Smooth muscle cell (in vitro differentiated cells): ENCODE data around the gene CACNA1I. TPM values are rescaled to one million over a fixed set of nuclear protein-coding genes. Genes with fewer than 3 reads are reported as not detected.

Experiments used
- DNase-seq: peaks from one replicate; lab custom pipeline; 2025; ENCODE audit not compliant: unreplicated experiment; lab: John Stamatoyannopoulos, UW
- H2AFZ ChIP-seq: fragments of 200-600 bp; sonication (generic); 2 replicates; pipeline ENCODE4 v1.6.0; 2016; ENCODE audit warnings: antibody characterized with exemption, low read depth, mild to moderate bottlenecking
- H3F3A ChIP-seq: fragments of 200-600 bp; sonication (generic); 2 replicates; pipeline ENCODE4 v1.6.0; 2017; ENCODE audit warnings: antibody characterized with exemption, low read depth
- H3K27ac ChIP-seq: fragments of 200-600 bp; sonication (generic); 2 replicates; pipeline ENCODE4 v1.5.1; 2016; ENCODE audit warnings: low read depth, mild to moderate bottlenecking
- H3K27me3 ChIP-seq: fragments of 200-600 bp; sonication (generic); 2 replicates; pipeline ENCODE4 v1.6.1; 2016; ENCODE audit warnings: low read depth, mild to moderate bottlenecking
- H3K36me3 ChIP-seq: fragments of 200-600 bp; sonication (generic); 2 replicates; pipeline ENCODE4 v1.5.1; 2016; ENCODE audit warnings: low read depth
- H3K4me1 ChIP-seq: fragments of 200-600 bp; sonication (generic); 2 replicates; pipeline ENCODE4 v1.5.1; 2016; ENCODE audit warnings: low read depth
- H3K4me2 ChIP-seq: fragments of 200-600 bp; sonication (generic); 2 replicates; pipeline ENCODE4 v1.6.0; 2016; ENCODE audit warnings: mild to moderate bottlenecking
- H3K4me3 ChIP-seq: fragments of 200-600 bp; sonication (generic); 2 replicates; pipeline ENCODE4 v1.5.1; 2016; ENCODE audit warnings: mild to moderate bottlenecking
- H3K79me2 ChIP-seq: fragments of 200-600 bp; sonication (generic); 2 replicates; pipeline ENCODE4 v1.6.0; 2016; ENCODE audit warnings: low read depth, mild to moderate bottlenecking
- H3K9ac ChIP-seq: fragments of 200-600 bp; sonication (generic); 2 replicates; pipeline ENCODE4 v1.6.0; 2016; ENCODE audit warnings: low read depth
- H3K9me3 ChIP-seq: fragments of 200-600 bp; sonication (generic); replicated peaks from 2 replicates; pipeline ENCODE4 v1.5.1; 2016; ENCODE audit warnings: low read depth
- H4K20me1 ChIP-seq: fragments of 200-600 bp; sonication (generic); 2 replicates; pipeline ENCODE4 v1.6.0; 2016; ENCODE audit warnings: low read depth
- WGBS: methylation state at CpG from one replicate; pipeline ENCODE4 v1.1.7; 2016; ENCODE audit warnings: low lambda C conversion rate; 5-methylcytosine and 5-hydroxymethylcytosine counted together
- polyA plus RNA-seq: library from polyadenylated mRNA; unstranded; fragments of >200 nt; fragmentation: Nextera tagmentation; extraction: Ambion mirVana; gene quantifications from 2 replicates; pipeline ENCODE4 v1.2.1, GENCODE V29; 2016
- total RNA-seq: library from RNA; depleted of rRNA; stranded (reverse); fragments of >200 nt; gene quantifications from 2 replicates; pipeline ENCODE4 v1.2.3, GENCODE V29; 2014
- TF ChIP-seq, protein P1 (sequence below): fragments of 200-600 bp; sonication (generic); IDR thresholded peaks from 2 replicates; pipeline ENCODE4 v1.5.1; 2017; ENCODE audit warnings: borderline replicate concordance, mild to moderate bottlenecking, antibody characterized with exemption; ENCODE audit not compliant: insufficient read depth, poor library complexity, severe bottlenecking

CACNA1I gene
- total and polyA plus RNA-seq, 2 experiments from 2014 or later: not detected

DNA sequence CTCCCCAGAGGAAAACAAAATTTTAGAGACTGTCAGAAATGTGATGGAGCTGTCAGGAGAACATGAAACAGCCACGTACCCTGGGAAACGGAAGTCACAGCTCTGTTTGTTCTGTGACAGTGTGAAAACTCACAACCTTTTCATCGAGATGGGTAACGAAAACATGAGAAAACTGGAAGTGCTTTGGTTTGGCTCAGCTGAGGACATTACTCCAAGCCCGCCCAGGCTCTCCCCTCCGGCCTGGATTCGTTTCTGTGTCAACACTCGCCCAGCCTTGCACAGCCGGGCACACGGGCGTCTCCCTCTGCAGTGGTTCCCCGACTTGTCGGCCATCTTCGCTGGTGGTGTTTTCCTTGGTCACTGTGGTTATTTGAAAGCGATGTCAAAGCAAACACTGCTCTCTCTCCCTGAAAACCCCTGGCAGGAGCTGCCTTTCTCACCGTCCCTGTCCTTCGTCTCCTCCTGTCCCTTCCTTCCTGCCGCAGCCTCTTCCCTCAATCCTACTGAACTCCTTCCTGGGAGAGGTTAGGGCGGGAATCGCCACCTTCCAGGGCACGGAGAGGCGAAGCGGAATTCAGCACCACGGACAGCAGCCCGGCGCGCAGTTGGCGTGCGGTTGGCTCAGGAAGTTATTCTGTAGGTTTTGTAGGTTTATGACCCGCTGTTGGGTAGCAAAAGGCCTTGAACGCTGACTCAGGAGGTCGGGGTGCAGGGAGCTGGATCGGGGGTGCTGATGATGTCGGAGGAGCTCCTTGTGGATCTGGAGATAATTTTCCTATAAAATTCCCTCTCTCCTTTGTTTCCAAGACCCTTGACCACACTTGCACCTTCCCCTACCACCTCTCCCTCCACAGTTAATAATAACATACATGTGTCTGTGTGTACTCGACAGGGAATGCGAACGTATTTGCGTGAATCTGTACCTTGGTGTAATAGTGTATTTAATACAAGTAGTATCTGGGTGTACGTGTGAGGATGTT is 24.9 kb upstream of the CACNA1I start:
- Histone ChIP-seq H3K9ac (no peak overlapping the region), H3K79me2 (no peaks in the 10 kb centered on the region), H3K4me1 (no peaks in the 10 kb centered on the region), H3K9me3 (no peaks in the 10 kb centered on the region), H3K27me3 (peaks cover 30% of the 10 kb centered on the region), H3F3A (no peaks in the 10 kb centered on the region), H3K4me3 (no peak overlapping the region), H2AFZ (no peak overlapping the region), H3K36me3 (no peaks in the 10 kb centered on the region), H3K4me2 (no peak overlapping the region), H4K20me1 (no peaks in the 10 kb centered on the region), H3K27ac (no peak overlapping the region)
- DNase-seq: peak; percentile 26
- TF ChIP-seq, protein P1, sequence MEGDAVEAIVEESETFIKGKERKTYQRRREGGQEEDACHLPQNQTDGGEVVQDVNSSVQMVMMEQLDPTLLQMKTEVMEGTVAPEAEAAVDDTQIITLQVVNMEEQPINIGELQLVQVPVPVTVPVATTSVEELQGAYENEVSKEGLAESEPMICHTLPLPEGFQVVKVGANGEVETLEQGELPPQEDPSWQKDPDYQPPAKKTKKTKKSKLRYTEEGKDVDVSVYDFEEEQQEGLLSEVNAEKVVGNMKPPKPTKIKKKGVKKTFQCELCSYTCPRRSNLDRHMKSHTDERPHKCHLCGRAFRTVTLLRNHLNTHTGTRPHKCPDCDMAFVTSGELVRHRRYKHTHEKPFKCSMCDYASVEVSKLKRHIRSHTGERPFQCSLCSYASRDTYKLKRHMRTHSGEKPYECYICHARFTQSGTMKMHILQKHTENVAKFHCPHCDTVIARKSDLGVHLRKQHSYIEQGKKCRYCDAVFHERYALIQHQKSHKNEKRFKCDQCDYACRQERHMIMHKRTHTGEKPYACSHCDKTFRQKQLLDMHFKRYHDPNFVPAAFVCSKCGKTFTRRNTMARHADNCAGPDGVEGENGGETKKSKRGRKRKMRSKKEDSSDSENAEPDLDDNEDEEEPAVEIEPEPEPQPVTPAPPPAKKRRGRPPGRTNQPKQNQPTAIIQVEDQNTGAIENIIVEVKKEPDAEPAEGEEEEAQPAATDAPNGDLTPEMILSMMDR: no peak
- WGBS: 37% methylated on average over 39 of the region's 39 CpGs

DNA sequence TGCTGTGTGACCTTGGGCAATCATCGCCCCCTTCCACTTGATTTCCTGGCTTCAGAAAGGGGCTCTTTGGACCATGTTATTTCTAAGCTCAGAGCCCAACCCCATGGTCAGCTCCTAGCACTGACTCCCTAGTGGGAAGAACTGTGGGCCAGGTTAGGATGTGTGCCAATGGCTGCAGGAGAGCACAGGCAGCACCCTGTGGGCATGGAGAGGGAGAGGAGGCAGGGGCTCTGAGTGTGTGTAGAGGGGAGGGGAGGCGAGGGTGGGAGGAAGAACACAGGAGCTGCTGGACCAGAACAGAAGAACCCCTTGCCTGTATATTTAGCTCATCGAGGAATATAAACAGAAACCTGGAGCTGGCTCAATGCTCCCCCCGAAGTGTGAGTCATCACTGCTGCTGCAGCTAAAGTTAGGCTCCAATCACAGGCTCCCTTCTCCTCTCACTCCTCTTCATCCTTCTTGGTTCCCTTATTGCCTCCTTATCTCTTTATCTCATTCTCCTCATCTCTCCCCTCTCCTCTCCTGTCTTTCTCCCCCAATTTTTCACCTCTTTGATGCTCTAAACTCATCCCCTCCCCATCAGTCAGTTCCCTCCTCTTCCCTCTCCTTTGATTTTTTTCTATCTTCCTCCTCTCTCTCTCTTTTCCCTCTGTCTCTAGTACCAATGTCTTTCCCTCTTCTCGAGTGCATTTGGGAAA is 23.5 kb upstream of the CACNA1I start:
- Histone ChIP-seq H3K27me3 (peaks cover 38% of the 10 kb centered on the region), H3K9me3 (no peaks in the 10 kb centered on the region), H3K36me3 (no peaks in the 10 kb centered on the region), H3F3A (no peaks in the 10 kb centered on the region), H3K9ac (no peak overlapping the region), H3K27ac (no peak overlapping the region), H3K79me2 (no peaks in the 10 kb centered on the region), H2AFZ (no peak overlapping the region), H3K4me1 (no peaks in the 10 kb centered on the region), H3K4me3 (no peak overlapping the region), H3K4me2 (no peak overlapping the region), H4K20me1 (no peaks in the 10 kb centered on the region)
- no peak for DNase-seq
- whole genome bisulfite sequencing: 52% methylated on average over 5 of the region's 5 CpGs
- TF ChIP-seq, protein P1: no peak

DNA sequence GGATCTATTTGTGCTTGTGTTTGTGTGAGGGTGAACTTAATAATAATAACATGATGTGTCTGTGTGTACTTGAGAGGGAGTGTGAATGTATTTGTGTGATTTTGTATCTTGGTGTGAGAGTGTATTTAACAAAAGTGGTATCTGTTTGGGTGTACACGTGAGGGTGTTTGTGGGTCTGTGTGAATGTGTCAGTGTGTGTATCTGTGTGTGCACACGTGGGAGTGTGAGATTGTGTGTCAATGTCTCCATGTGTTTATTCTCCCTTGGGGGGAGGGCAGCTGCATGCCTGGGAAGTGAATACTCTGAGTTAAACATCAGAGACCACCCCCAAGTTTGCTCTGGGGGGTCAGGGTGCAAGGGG is 23.0 kb upstream of the CACNA1I start:
- no peaks in the 10 kb centered on the region for H3K4me1 ChIP-seq
- H3K27me3 ChIP-seq: peaks cover 43% of the 10 kb centered on the region
- no peak overlapping the region for H3K9ac ChIP-seq
- no peaks in the 10 kb centered on the region for H3K79me2 ChIP-seq
- H3K36me3 ChIP-seq: no peaks in the 10 kb centered on the region
- WGBS: 57% methylated on average over 2 of the region's 2 CpGs
- no peak overlapping the region for H3K4me3 ChIP-seq
- no peak for DNase-seq
- TF ChIP-seq, protein P1: no peak
- H3K27ac ChIP-seq: no peak overlapping the region
- no peak overlapping the region for H2AFZ ChIP-seq
- no peak overlapping the region for H3K4me2 ChIP-seq
- no peaks in the 10 kb centered on the region for H4K20me1 ChIP-seq
- H3K9me3 ChIP-seq: no peaks in the 10 kb centered on the region
- H3F3A ChIP-seq: no peaks in the 10 kb centered on the region
